Breast epithelium (tissue), 3 donors: ENCODE data around the gene ADAM8.

Experiments used
- CTCF ChIP-seq, 3 donors: fragments of 450-650 bp; IDR thresholded peaks; one replicate each; pipeline ENCODE4 v1.5.1; 2016 to 2017; ENCODE audit warnings: antibody characterized with exemption in 3 of 3, mild to moderate bottlenecking in 3 of 3, moderate library complexity in 3 of 3
- POLR2A ChIP-seq: fragments of 450-650 bp; IDR thresholded peaks from one replicate; pipeline ENCODE4 v1.6.1; 2016; ENCODE audit warnings: antibody characterized with exemption, mild to moderate bottlenecking, moderate library complexity

DNA sequence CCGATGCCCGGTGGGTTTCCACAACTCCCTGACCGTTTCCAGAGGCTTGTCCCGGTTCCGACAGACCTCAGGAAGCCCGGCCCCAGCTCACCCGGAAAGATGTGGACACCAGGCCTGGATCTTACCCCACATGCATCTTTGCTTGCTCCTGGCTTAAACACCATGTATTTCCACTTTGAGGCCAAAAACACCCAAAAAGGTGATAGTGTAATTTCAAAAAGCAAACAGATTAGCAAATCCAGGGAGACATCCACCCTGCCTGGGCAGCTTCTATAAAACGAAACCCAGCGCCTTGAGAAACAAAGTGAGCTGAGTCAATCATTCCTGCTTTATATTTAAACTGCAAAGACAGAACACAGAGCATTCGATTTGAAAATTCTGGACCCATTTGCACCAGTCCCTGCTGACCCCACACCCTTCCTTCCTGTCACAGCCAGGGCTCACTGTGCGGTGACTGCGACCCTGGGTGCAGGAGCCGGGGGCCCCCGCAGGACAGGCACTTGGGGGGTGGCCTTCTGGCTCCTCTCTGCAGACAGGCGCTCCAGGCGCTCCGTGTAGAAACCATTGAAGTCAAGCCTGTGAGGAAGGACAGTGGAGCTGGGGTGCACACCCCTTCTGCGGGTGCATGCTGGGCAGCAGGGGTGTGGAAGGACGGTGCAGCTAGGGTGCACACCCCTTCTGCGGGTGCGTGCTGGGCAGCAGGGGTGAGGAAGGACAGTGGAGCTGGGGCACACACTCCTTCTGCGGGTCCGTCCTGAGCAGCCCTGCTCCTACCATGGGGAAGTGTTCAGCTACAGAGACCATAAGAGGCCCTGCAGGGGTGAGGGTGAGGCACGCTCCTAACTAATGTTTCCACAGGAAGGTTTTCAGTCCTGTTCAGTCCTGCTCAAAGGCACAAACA lies 2.9 kb upstream of the ADAM8 start:
- no peak for TF ChIP-seq POLR2A
- TF ChIP-seq CTCF (IDR thresholded peaks at IDR 0.05), result no peak
